ENCODE results near the gene ASPHD2. TPM values are rescaled to one million over a fixed set of nuclear protein-coding genes. Genes with fewer than 3 reads are reported as not detected.

Gene ASPHD2
- polyA plus RNA-seq, 1 of the 3 experiments (the other 2 are of a cell fraction): 2.2 TPM

GRCh38 chr22:26476705-26477340 is 47.8 kb downstream of the ASPHD2 start:
- no peak overlapping the region for H3K4me2 ChIP-seq
- H3K4me3 ChIP-seq (ENCODE audit: low read depth in 2 of 2, low read length in 1 of 2): no peak overlapping the region
- peaks cover under 1 to 10% of the 10 kb centered on the region in 2 experiments; a peak in 3 of 4 replicates for H3K4me1 ChIP-seq (ENCODE audit: control insufficient read depth in 1 of 2, insufficient read depth in 2 of 2, low read depth in 1 of 2, low read length in 1 of 2)
- H3F3A ChIP-seq (replicated peaks; ENCODE audit: insufficient read depth): peaks cover 2% of the 10 kb centered on the region
- TF ChIP-seq GATA2 (CRISPR knock-in tag; IDR thresholded peaks at IDR 0.05): no peak
- no peak for TF ChIP-seq TAF1 (IDR thresholded peaks at IDR 0.05; ENCODE audit: borderline replicate concordance, low read depth, low read length)
- no peak for TF ChIP-seq TCF12 (IDR thresholded peaks at IDR 0.05)
- no peak for TF ChIP-seq RFX5 (IDR thresholded peaks at IDR 0.05; ENCODE audit: low read length)
- no peaks in the 10 kb centered on the region for H3K9me2 ChIP-seq
- ChIA-PET CTCF (no interaction called here), POLR2A (no interaction called here)
- H2AFZ ChIP-seq (ENCODE audit: low read depth): no peak overlapping the region
- peaks cover 21 to 41% of the 10 kb centered on the region in 2 experiments for H3K36me3 ChIP-seq (replicated peaks in 1 of 2; ENCODE audit: control insufficient read depth in 1 of 2, insufficient read depth in 2 of 2, low read length in 1 of 2)
- WGBS (ENCODE audit: low lambda C conversion rate): 81% methylated on average over 4 of the region's 4 CpGs
- H3K27me3 ChIP-seq (ENCODE audit: insufficient read depth): no peaks in the 10 kb centered on the region
- peaks cover 41% of the 10 kb centered on the region; the same call in 1 of the 2 replicates for H3K79me2 ChIP-seq (ENCODE audit: insufficient read depth)
- H3K9ac ChIP-seq: no peak overlapping the region
- H4K20me1 ChIP-seq (ENCODE audit: insufficient read depth): no peaks in the 10 kb centered on the region
- H3K27ac ChIP-seq (ENCODE audit: low read depth in 2 of 2, low read length in 1 of 2): peak overlapping the region in 1 of 2 experiments; percentile 25; a peak in 1 of 4 replicates
- H3K9me3 ChIP-seq: no peaks in the 10 kb centered on the region
- DNase-seq: no peak

- Histone ChIP-seq H3K4me2 (no peak overlapping the region), H2AFZ (ENCODE audit: low read depth) (no peak overlapping the region), H3K36me3 (replicated peaks in 1 of 2; ENCODE audit: control insufficient read depth in 1 of 2, insufficient read depth in 2 of 2, low read length in 1 of 2) (peaks cover 17 to 36% of the 10 kb centered on the region in 2 experiments), H3K4me1 (ENCODE audit: control insufficient read depth in 1 of 2, insufficient read depth in 2 of 2, low read depth in 1 of 2, low read length in 1 of 2) (peaks cover 4 to 10% of the 10 kb centered on the region in 2 experiments; a peak in 3 of 4 replicates), H3F3A (replicated peaks; ENCODE audit: insufficient read depth) (no peaks in the 10 kb centered on the region), H3K9me2 (no peaks in the 10 kb centered on the region), H3K4me3 (ENCODE audit: low read depth in 2 of 2, low read length in 1 of 2) (no peak overlapping the region), H3K27ac (ENCODE audit: low read depth in 2 of 2, low read length in 1 of 2) (peak overlapping the region in 1 of 2 experiments; percentile 25; a peak in 1 of 4 replicates), H3K9ac (no peak overlapping the region), H3K9me3 (no peaks in the 10 kb centered on the region), H3K27me3 (ENCODE audit: insufficient read depth) (no peaks in the 10 kb centered on the region), H4K20me1 (ENCODE audit: insufficient read depth) (no peaks in the 10 kb centered on the region), H3K79me2 (ENCODE audit: insufficient read depth) (peaks cover 44% of the 10 kb centered on the region; the same call in 1 of the 2 replicates)
- TF ChIP-seq TAF1 (IDR thresholded peaks at IDR 0.05; ENCODE audit: borderline replicate concordance, low read depth, low read length): no peak
- no peak for TF ChIP-seq CHD2 (IDR thresholded peaks at IDR 0.05; ENCODE audit: low read length, partially characterized antibody)
- TF ChIP-seq ELF1 (IDR thresholded peaks at IDR 0.05): no peak
- no peak for TF ChIP-seq MAX (IDR thresholded peaks at IDR 0.05; ENCODE audit: low read depth)
- no peak for TF ChIP-seq POLR2AphosphoS5 (IDR thresholded peaks at IDR 0.05; ENCODE audit: low read depth, low read length)
- no peak for TF ChIP-seq TEAD4 (IDR thresholded peaks at IDR 0.05; ENCODE audit: borderline replicate concordance, insufficient read depth)
- TF ChIP-seq FOXM1 (IDR thresholded peaks at IDR 0.05; ENCODE audit: low read depth): no peak
- TF ChIP-seq CTCF (IDR thresholded peaks at IDR 0.05): no peak
- no peak for TF ChIP-seq NFIC (IDR thresholded peaks at IDR 0.05; ENCODE audit: borderline replicate concordance)
- TF ChIP-seq, protein P1, sequence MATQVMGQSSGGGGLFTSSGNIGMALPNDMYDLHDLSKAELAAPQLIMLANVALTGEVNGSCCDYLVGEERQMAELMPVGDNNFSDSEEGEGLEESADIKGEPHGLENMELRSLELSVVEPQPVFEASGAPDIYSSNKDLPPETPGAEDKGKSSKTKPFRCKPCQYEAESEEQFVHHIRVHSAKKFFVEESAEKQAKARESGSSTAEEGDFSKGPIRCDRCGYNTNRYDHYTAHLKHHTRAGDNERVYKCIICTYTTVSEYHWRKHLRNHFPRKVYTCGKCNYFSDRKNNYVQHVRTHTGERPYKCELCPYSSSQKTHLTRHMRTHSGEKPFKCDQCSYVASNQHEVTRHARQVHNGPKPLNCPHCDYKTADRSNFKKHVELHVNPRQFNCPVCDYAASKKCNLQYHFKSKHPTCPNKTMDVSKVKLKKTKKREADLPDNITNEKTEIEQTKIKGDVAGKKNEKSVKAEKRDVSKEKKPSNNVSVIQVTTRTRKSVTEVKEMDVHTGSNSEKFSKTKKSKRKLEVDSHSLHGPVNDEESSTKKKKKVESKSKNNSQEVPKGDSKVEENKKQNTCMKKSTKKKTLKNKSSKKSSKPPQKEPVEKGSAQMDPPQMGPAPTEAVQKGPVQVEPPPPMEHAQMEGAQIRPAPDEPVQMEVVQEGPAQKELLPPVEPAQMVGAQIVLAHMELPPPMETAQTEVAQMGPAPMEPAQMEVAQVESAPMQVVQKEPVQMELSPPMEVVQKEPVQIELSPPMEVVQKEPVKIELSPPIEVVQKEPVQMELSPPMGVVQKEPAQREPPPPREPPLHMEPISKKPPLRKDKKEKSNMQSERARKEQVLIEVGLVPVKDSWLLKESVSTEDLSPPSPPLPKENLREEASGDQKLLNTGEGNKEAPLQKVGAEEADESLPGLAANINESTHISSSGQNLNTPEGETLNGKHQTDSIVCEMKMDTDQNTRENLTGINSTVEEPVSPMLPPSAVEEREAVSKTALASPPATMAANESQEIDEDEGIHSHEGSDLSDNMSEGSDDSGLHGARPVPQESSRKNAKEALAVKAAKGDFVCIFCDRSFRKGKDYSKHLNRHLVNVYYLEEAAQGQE (IDR thresholded peaks at IDR 0.05; ENCODE audit: low read depth, low read length): no peak
- no peak for TF ChIP-seq MXI1 (IDR thresholded peaks at IDR 0.05; ENCODE audit: low read depth, low read length)
- TF ChIP-seq FOSL2 (IDR thresholded peaks at IDR 0.05; ENCODE audit: borderline replicate concordance, low read depth): no peak
- no peak for TF ChIP-seq RXRA (IDR thresholded peaks at IDR 0.05; ENCODE audit: borderline replicate concordance, low read depth)
- no peak for TF ChIP-seq FOXJ3 (CRISPR knock-in tag; IDR thresholded peaks at IDR 0.05)
- WGBS (ENCODE audit: low lambda C conversion rate): 35% methylated on average over 4 of the region's 4 CpGs
- DNase-seq: no peak
- ChIA-PET POLR2A (no interaction called here), CTCF (no interaction called here)
These were observed 48.3 kb downstream of the ASPHD2 start for GRCh38 chr22:26477341-26477731.

All from SK-N-SH (cell line).